Measurements from ENCODE around the gene TYMP.

The TYMP gene

DNA sequence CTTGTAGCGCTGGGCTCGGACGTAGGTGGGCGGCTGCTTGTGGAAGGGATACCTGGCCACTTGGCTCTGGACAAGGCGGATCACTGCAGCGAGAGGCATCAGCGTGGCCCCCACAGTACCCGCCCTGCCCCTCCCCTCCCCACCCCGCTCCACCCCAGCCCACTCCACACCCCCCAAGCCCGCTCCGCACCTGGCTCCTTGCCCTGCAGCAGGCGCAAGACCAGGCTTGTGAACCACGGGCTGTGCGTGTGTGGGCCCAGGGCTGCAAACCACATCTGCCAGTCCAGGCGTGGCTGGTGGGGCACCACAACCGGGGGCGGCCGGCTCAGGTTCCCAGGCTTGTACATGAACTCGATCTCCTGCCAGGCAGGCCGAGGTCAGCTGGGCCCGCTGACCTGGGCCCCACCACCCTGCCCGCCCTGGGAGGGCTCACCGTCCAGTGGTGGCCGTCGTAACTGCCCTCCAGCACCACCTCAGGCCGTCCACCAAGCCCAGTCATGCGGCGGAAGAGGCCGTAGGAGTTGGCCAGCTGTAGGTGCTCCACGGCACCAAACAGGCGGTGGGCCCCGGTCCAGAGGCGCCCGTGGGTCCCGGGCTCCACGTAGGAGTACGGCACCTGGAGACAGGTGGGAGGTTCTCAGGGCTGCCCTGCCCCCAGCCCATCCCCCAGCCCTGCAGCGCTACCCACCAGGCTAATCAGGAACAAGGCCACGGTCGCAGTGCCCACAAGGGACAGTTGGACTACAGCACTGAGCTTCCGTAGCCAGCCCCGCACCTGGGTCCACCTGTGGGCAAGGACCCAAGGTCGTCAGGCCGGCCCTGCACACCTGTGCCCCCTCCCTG lies 25.2 kb downstream of the TYMP start:
- DNase-seq (ENCODE audit: extremely low read depth, low read depth): no peak
- no peak overlapping the region for H3K4me3 ChIP-seq (replicated peaks; ENCODE audit: low read depth, low read length)
- TF ChIP-seq, protein P1, sequence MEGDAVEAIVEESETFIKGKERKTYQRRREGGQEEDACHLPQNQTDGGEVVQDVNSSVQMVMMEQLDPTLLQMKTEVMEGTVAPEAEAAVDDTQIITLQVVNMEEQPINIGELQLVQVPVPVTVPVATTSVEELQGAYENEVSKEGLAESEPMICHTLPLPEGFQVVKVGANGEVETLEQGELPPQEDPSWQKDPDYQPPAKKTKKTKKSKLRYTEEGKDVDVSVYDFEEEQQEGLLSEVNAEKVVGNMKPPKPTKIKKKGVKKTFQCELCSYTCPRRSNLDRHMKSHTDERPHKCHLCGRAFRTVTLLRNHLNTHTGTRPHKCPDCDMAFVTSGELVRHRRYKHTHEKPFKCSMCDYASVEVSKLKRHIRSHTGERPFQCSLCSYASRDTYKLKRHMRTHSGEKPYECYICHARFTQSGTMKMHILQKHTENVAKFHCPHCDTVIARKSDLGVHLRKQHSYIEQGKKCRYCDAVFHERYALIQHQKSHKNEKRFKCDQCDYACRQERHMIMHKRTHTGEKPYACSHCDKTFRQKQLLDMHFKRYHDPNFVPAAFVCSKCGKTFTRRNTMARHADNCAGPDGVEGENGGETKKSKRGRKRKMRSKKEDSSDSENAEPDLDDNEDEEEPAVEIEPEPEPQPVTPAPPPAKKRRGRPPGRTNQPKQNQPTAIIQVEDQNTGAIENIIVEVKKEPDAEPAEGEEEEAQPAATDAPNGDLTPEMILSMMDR (IDR thresholded peaks at IDR 0.05; ENCODE audit: low read depth, low read length, missing control alignments): no peak

- TF ChIP-seq, protein P1 (IDR thresholded peaks at IDR 0.05; ENCODE audit: low read depth, low read length, missing control alignments): no peak
- DNase-seq (ENCODE audit: extremely low read depth, low read depth): no peak
- H3K4me3 ChIP-seq (replicated peaks; ENCODE audit: low read depth, low read length): no peak overlapping the region
These were observed 26.2 kb downstream of the TYMP start for GRCh38 chr22:50503475-50504145.

GRCh38 chr22:50502628-50503474 lies 27.0 kb downstream of the TYMP start:
- TF ChIP-seq, protein P1 (IDR thresholded peaks at IDR 0.05; ENCODE audit: low read depth, low read length, missing control alignments): no peak
- DNase-seq (ENCODE audit: extremely low read depth, low read depth): no peak
- no peak overlapping the region for H3K4me3 ChIP-seq (replicated peaks; ENCODE audit: low read depth, low read length)

DNA sequence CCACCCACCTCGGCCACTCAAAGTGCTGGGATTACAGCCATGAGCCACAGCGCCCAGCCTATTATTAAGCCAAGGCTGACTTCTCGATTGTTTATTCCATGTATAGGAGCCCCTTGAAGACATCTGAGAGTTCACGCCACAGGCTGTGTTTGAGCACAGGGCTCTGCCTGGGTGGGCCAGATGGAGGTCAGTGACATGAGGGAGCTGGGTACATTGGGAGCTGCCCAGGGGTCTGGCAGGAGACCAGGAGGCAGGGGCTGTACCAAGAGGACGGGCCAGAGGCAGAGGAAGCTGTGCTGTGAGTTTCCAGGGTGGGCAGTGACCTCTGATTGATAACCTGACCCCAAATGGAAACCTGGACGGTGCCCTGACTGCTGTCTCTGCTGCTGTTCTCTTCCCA lies 27.7 kb downstream of the TYMP start:
- no peak overlapping the region for H3K4me3 ChIP-seq (replicated peaks; ENCODE audit: low read depth, low read length)
- no peak for DNase-seq (ENCODE audit: extremely low read depth, low read depth)
- TF ChIP-seq, protein P1 (IDR thresholded peaks at IDR 0.05; ENCODE audit: low read depth, low read length, missing control alignments): no peak

- DNase-seq (ENCODE audit: extremely low read depth, low read depth): no peak
- no peak overlapping the region for H3K4me3 ChIP-seq (replicated peaks; ENCODE audit: low read depth, low read length)
- TF ChIP-seq, protein P1 (IDR thresholded peaks at IDR 0.05; ENCODE audit: low read depth, low read length, missing control alignments): no peak
These were observed 29.4 kb downstream of the TYMP start for GRCh38 chr22:50500452-50500851.

DNA sequence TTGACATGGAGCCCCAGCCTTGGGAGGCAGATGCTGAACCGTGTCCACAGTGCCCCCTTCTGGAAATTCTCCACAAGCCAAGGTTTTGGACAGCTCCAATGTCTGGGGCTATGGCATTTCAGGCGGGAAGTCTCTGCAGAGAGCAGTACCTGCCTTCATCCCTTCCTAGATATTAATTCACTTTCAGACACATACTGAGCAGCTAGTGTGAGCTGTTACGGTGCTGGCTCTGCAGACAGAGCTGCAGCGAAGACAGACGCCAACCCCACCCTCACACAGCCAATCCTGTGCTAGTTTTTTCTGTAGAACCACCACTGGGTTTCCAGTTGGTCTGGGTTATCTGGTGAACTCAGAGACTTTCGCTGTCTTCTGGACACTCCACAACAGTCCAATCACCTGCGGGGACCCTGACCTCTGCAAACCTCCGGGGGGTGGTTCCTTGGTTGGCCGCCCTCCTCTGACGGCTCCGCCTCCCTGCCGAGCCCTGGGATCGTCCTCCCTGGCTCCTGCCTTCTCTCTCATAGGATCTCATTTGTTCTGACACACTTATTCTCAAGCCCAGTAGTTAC lies 31.4 kb downstream of the TYMP start:
- H3K4me3 ChIP-seq (replicated peaks; ENCODE audit: low read depth, low read length): no peak overlapping the region
- TF ChIP-seq, protein P1 (IDR thresholded peaks at IDR 0.05; ENCODE audit: low read depth, low read length, missing control alignments): peak; percentile 69
- peak; percentile 30 for DNase-seq (ENCODE audit: extremely low read depth, low read depth)

Measured in HFF-Myc (cell line).